CD4-positive, alpha-beta T cell treated with Interferon gamma for 1 hour (primary cell): Measurements from ENCODE around the gene ACSL3.
"Not testable (repeated sequence)": the region's sequence is repeated elsewhere in the genome, so short reads cannot be mapped to it uniquely, and the experiment has no call there.

Source experiments
- DNase-seq: peaks from one replicate; pipeline ENCODE4 v3.0.0-alpha.2; 2020

Gene ACSL3

DNA sequence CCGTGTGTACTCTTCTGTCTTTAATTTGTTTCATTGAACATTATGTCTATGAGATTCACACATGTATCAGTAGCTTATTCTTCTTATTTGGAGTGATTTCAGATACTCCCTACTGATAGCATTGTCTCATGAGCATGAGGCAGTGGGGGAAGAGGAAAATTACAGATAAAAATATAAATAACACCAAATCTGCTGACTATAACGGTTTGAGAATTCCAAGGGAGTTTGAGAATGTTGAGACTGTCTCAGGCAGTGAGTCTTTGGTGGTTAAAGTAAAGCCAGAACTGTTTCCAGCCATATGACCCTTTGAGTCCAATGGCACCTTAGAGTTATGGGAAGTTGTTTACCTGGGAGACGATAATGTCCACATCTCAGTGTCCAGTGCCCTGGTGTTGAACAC, 118.6 kb downstream of the ACSL3 start:
- DNase-seq, result no peak

DNA sequence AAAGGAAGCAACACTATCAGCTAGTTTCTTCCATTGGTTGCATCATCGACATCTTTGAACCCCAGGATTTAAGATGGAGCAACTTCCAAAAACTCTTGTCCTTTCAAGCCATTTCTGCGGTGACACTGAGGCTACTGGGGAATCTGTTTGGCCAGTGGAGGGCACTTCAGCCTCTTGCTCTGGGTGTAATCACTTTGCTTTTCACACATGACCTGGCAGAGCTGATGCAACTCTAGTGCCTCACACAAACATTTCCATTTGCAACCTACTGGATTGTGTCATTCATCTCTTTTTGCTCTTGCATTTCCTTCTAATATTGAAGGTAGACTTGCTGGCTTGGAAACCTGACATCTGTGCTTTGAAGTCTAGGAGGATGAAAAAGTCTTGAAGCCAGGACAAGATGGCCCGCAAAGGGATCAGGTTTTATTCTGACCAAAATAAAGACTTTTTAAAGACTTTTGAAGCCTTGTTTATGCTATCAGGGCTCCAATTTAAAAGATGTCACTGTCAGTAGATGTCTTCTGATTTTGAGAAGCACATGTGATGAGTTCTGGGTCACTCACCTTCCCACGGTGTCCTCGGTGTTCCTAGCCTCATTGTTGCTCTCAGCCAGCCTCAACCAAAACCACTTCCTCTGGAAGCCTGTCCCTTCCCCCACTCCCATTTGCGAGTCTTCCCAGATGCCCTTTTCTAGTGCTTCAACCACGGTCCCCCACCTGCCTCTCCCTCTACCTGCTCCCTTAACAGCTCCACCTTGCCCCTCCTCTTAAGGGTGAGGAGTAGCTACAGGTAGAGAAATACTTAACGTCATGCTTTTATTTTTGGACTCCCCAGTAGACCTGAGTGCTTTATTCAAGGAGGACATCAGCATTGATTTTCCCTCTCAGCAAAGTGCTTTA, 121.4 kb downstream of the ACSL3 start:
- no peak for DNase-seq

DNA sequence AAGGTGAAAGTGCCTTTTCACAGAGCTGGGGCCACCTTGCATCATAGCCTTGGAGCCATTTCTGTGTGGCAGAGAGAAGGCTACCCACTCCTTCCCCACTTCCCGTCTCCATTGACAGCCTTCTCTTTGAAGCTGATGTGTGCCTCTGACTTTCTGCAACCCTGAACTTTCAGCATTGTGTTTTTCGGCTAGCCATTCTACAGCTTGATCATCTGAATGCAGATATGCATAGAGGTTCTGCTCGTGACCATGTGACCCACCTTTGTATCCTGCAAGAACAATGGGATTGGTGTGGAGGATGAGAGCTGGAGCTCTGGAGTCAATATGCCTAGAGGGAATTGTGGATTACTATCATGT, 122.1 kb downstream of the ACSL3 start:
- no peak for DNase-seq

DNA sequence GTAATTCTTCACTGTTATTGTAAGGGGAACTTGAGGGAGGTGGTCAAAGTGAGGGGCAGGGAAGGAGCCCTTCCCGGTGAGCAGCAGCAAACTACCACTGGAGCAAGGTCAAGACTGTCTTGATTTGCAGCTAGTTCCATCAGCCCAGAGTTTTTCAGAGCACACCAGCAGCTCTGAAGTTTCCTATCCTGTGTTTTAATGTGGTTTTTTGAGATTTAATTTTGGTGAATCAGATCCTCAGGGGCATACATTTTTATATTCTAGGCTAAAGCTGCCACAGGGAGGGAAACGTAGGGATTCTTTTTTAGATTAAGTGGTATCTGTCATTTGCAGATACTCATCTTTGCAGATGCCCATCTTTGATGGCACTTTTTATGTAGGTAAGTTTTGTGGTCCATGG, 124.1 kb downstream of the ACSL3 start:
- DNase-seq, result no peak

DNA sequence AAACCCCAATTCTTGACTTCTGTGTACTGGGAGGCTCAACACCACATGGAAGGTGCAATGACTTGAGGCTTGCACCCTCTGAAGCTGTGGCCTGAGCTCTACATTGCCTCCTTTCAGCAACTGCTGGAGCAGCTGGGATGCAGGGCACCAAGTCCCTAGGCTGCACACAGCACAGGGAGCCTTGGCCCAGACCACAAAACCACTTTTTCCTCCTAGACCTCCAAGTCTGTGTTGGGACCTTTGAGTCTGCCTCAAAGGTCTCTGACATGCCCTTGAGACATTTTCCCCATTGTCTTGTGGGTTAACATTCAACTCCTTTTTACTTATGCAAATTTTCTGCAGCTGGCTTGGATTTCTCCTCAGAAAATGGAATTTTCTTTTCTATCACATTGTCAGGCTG, 128.6 kb downstream of the ACSL3 start:
- no peak for DNase-seq

DNA sequence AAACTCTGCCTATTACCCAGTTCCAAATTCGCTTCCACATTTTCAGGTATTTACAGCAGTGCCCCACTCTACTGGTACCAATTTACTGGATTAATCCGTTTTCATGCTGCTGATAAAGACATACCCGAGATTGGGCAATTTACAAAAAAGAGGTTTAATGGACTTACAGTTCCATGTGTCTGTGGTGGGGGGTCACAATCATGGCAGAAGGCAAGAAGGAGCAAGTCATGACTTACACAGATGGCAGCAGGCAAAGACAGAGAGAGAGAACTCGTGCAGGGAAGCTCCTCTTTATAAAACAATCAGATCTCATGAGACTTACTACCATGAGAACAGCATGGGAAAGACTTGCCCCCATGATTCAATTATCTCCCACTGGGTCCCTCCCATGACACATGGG, 129.4 kb downstream of the ACSL3 start:
- not testable (repeated sequence) for DNase-seq

DNA sequence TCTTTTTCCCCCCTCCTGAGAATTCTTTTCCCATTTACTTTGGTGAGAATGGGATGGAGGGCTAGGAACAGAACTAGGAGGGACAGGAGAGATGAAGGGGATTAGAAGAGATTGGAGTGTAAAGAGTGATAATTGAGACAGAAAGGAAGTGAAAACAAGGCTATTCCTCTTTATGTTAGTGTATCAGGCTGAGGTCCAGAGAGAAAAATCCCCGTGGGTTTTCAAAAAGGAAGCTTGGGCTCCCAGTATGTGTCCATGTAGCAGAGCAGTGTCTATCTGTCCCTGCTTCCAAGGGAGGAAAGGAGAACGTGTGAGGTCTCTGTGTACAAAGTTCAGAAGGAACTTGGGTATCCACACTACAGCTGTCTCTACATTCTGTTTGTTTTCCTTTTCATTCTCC, 131.3 kb downstream of the ACSL3 start:
- DNase-seq, result no peak
